Spleen (tissue), 11 donors: ENCODE data around the gene IMMP2L. TPM values are rescaled to one million over a fixed set of nuclear protein-coding genes. Genes with fewer than 3 reads are reported as not detected.

Experiments used
- DNase-seq: peaks from one replicate; pipeline ENCODE4 v3.0.0-alpha.2; 2020
- H3K27ac ChIP-seq, 8 donors: fragments of 200-600 bp; sonication (generic) in 7 of 8; 1 replicate in 4 of 8; 2 replicates in 4 of 8; pipeline versions ENCODE4 v1.5.0 to v1.8.0; 2016 to 2021; ENCODE audit warnings: inconsistent platforms in 4 of 8, mild to moderate bottlenecking in 4 of 8, moderate library complexity in 1 of 8
- H3K27me3 ChIP-seq, 7 donors: fragments of 200-600 bp; sonication (generic) in 6 of 7; replicated peaks in 1 of 7; 1 replicate in 4 of 7; 2 replicates in 3 of 7; pipeline versions ENCODE4 v1.5.0 to v1.8.0; 2016 to 2021; ENCODE audit warnings: inconsistent platforms in 3 of 7, mild to moderate bottlenecking in 1 of 7
- H3K36me3 ChIP-seq, 6 donors: fragments of 200-600 bp; sonication (generic) in 5 of 6; 1 replicate in 4 of 6; 2 replicates in 2 of 6; pipeline versions ENCODE4 v1.5.0 to v1.8.0; 2016 to 2021; ENCODE audit warnings: inconsistent platforms in 2 of 6
- H3K4me1 ChIP-seq, 6 donors: fragments of 200-600 bp; sonication (generic) in 5 of 6; 1 replicate in 3 of 6; 2 replicates in 3 of 6; pipeline versions ENCODE4 v1.5.0 to v1.8.0; 2016 to 2021; ENCODE audit warnings: inconsistent platforms in 3 of 6
- H3K4me3 ChIP-seq, 8 donors: fragments of 200-600 bp; sonication (generic) in 7 of 8; 1 replicate in 4 of 8; 2 replicates in 4 of 8; pipeline versions ENCODE4 v1.5.0 to v1.8.0; 2016 to 2021; ENCODE audit warnings: inconsistent platforms in 4 of 8, mild to moderate bottlenecking in 4 of 8, moderate library complexity in 2 of 8
- H3K9me3 ChIP-seq, 8 donors: fragments of 200-600 bp; sonication (generic) in 7 of 8; 1 replicate in 4 of 8; 2 replicates in 4 of 8; pipeline versions ENCODE4 v1.5.0 to v1.8.0; 2016 to 2021; ENCODE audit warnings: inconsistent platforms in 4 of 8
- POLR2A ChIP-seq, 3 donors: fragments of 450-650 bp; IDR thresholded peaks; one replicate each; pipeline ENCODE4 v1.5.1; 2017; ENCODE audit warnings: antibody characterized with exemption in 3 of 3, mild to moderate bottlenecking in 1 of 3
- POLR2AphosphoS5 ChIP-seq, 3 donors: sonication (generic); formaldehyde crosslinking; IDR thresholded peaks; one replicate each; pipeline ENCODE4 v1.5.1; 2017; ENCODE audit warnings: antibody characterized with exemption in 3 of 3
- WGBS, 5 donors: extraction: QIAGEN DNeasy Blood & Tissue Kit in 3 of 5; methylation state at CpG; one replicate each; pipeline versions ENCODE4 v1.1.5 to v1.1.7; 2013 to 2018; 5-methylcytosine and 5-hydroxymethylcytosine counted together
- intact Hi-C: fragments of 100-400 bp; cut with DNase I; formaldehyde crosslinking; loops from one replicate; pipeline ENCODE4 v1.15.0; 2023; ENCODE audit warnings: low total_unique reads
- polyA plus RNA-seq, 3 donors: library from polyadenylated mRNA; stranded (reverse); fragments of 200-250 nt; gene quantifications; one replicate each; pipeline ENCODE4 v1.2.1, GENCODE V29; 2013
- total RNA-seq, 7 donors: library from RNA; depleted of rRNA in 3 of 7; stranded (reverse); fragments of >200 nt in 3 of 7; fragmentation: NEBNext Ultra II Directional in 4 of 7; extraction: Animal tissue kit (Norgen Biotek cat#: 25700) in 4 of 7; gene quantifications; one replicate each; pipeline versions ENCODE4 v1.1.0 to v1.2.1, GENCODE V29; 2016 to 2021
- TF ChIP-seq, protein P1 (sequence below), 11 experiments: fragments of 200-600 bp in 7 of 11; fragments of 450-650 bp in 4 of 11; sonication (generic) in 4 of 11; IDR thresholded peaks in 8 of 11; conservative IDR thresholded peaks in 3 of 11; 1 replicate in 7 of 11; 2 replicates in 4 of 11; pipeline versions ENCODE4 v1.4.0 to v1.8.0; 2016 to 2021; ENCODE audit warnings: antibody characterized with exemption in 11 of 11, inconsistent platforms in 4 of 11, mild to moderate bottlenecking in 1 of 11
- donor health status: healthy with polysubstance abuse.
- donor health status: DM: no; HTN: no; CAD: no; lungs with moderate emphysema.
- donor health status: DM: no; HTN: no; CAD: no.
- donor health status: Bipolar disorder and iron deficiency.
- donor health status: healthy.
- donor health status: DM: no; HTN: no; CAD: no.
- donor health status: DM: yes; HTN: yes; CAD: no.

Gene IMMP2L
- total and polyA plus RNA-seq, 10 donors, result 6.5 to 32.7 (median 9.8) TPM

- 84 to 92% (median 89%) methylated on average over 5 of the region's 5 CpGs for WGBS, 5 donors
- Histone ChIP-seq H3K27ac (no peak overlapping the region), H3K36me3 (no peaks in the 10 kb centered on the region), H3K4me3 (no peak overlapping the region), H3K4me1 (no peaks in the 10 kb centered on the region), H3K9me3 (no peaks in the 10 kb centered on the region), H3K27me3 (no peaks in the 10 kb centered on the region)
- no peak for DNase-seq
- TF ChIP-seq, protein P1, sequence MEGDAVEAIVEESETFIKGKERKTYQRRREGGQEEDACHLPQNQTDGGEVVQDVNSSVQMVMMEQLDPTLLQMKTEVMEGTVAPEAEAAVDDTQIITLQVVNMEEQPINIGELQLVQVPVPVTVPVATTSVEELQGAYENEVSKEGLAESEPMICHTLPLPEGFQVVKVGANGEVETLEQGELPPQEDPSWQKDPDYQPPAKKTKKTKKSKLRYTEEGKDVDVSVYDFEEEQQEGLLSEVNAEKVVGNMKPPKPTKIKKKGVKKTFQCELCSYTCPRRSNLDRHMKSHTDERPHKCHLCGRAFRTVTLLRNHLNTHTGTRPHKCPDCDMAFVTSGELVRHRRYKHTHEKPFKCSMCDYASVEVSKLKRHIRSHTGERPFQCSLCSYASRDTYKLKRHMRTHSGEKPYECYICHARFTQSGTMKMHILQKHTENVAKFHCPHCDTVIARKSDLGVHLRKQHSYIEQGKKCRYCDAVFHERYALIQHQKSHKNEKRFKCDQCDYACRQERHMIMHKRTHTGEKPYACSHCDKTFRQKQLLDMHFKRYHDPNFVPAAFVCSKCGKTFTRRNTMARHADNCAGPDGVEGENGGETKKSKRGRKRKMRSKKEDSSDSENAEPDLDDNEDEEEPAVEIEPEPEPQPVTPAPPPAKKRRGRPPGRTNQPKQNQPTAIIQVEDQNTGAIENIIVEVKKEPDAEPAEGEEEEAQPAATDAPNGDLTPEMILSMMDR (IDR thresholded peaks at IDR 0.05 in 8 of 11, conservative IDR thresholded peaks at IDR 0.05 in 3 of 11), result no peak
- TF ChIP-seq POLR2AphosphoS5 (IDR thresholded peaks at IDR 0.05), result no peak
- TF ChIP-seq POLR2A (IDR thresholded peaks at IDR 0.05), result no peak
- intact Hi-C loops, result no loop called here
Observed at GRCh38 chr7:110804501-110804900, 757.8 kb downstream of the IMMP2L start.

- intact Hi-C loops, result no loop called here
- Histone ChIP-seq H3K9me3 (no peaks in the 10 kb centered on the region), H3K27ac (no peak overlapping the region), H3K36me3 (no peaks in the 10 kb centered on the region), H3K27me3 (no peaks in the 10 kb centered on the region), H3K4me3 (no peak overlapping the region), H3K4me1 (no peaks in the 10 kb centered on the region)
- TF ChIP-seq, protein P1 (IDR thresholded peaks at IDR 0.05 in 8 of 11, conservative IDR thresholded peaks at IDR 0.05 in 3 of 11), result no peak
- TF ChIP-seq POLR2AphosphoS5 (IDR thresholded peaks at IDR 0.05), result no peak
- DNase-seq, result no peak
Observed at GRCh38 chr7:110803602-110804143, 758.6 kb downstream of the IMMP2L start.

DNA sequence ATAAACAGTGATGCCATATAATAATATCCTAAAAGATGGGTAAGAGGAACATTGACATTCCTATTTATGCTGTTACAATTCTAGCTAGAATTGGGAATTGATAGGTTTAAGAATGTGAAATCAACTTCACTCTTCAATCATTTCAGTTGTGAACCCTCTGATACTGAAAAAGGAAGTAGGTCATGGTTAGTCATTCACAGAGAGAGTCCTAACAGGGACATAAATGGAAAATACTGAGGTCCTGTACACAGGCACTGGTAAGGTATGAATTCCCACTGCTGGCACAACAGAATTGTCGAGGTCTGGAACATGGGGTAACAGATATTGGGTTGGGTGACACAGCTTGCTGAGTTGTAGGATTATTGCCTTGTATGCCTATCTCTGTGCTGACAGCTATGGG is 760.8 kb downstream of the IMMP2L start:
- H3K27me3 ChIP-seq, result no peaks in the 10 kb centered on the region
- no peak overlapping the region for H3K4me3 ChIP-seq
- H3K9me3 ChIP-seq, result no peaks in the 10 kb centered on the region
- no peak overlapping the region for H3K27ac ChIP-seq
- intact Hi-C loops, result no loop called here
- no peak for TF ChIP-seq POLR2AphosphoS5 (IDR thresholded peaks at IDR 0.05)
- no peak for TF ChIP-seq POLR2A (IDR thresholded peaks at IDR 0.05)
- TF ChIP-seq, protein P1 (IDR thresholded peaks at IDR 0.05 in 8 of 11, conservative IDR thresholded peaks at IDR 0.05 in 3 of 11), result no peak
- H3K4me1 ChIP-seq, result no peaks in the 10 kb centered on the region
- no peaks in the 10 kb centered on the region for H3K36me3 ChIP-seq
- DNase-seq, result no peak
- 45 to 89% (median 81%) methylated on average over 1 of the region's 1 CpG for WGBS, 5 donors

- H3K36me3 ChIP-seq, result no peaks in the 10 kb centered on the region
- H3K9me3 ChIP-seq, result no peaks in the 10 kb centered on the region
- intact Hi-C loops, result no loop called here
- H3K4me1 ChIP-seq, result no peaks in the 10 kb centered on the region
- no peaks in the 10 kb centered on the region for H3K27me3 ChIP-seq
- no peak for TF ChIP-seq POLR2AphosphoS5 (IDR thresholded peaks at IDR 0.05)
- TF ChIP-seq POLR2A (IDR thresholded peaks at IDR 0.05), result no peak
- H3K27ac ChIP-seq, result no peak overlapping the region
- DNase-seq, result no peak
- H3K4me3 ChIP-seq, result no peak overlapping the region
Observed at GRCh38 chr7:110800984-110801383, 761.3 kb downstream of the IMMP2L start.

DNA sequence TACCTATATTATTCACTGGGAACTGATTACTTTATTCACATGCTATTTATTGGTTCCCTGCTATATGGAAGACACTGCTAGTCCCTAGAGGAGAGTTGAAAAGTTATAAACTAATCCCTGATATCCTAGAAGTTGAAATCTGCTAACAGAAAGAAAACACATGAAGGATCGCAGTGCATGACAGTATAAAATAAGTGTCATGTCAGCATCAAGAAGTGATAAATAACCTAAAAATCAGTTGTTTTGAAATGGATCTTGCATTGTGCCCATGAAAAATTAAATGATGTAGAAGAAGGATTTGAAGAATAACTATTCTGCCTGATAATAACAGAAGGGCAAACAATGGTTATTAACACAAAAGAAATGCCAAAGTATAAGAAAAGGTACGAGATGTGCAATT is 764.6 kb downstream of the IMMP2L start:
- TF ChIP-seq POLR2AphosphoS5 (IDR thresholded peaks at IDR 0.05), result no peak
- TF ChIP-seq, protein P1 (IDR thresholded peaks at IDR 0.05 in 8 of 11, conservative IDR thresholded peaks at IDR 0.05 in 3 of 11), result no peak
- no peak for TF ChIP-seq POLR2A (IDR thresholded peaks at IDR 0.05)
- no peaks in the 10 kb centered on the region for H3K9me3 ChIP-seq
- H3K4me1 ChIP-seq, result no peaks in the 10 kb centered on the region
- DNase-seq, result no peak
- no peaks in the 10 kb centered on the region for H3K36me3 ChIP-seq
- no peaks in the 10 kb centered on the region for H3K27me3 ChIP-seq
- 83 to 93% (median 90%) methylated on average over 2 of the region's 2 CpGs for WGBS, 5 donors
- H3K4me3 ChIP-seq, result no peak overlapping the region
- intact Hi-C loops, result no loop called here
- no peak overlapping the region for H3K27ac ChIP-seq
